DMS79 (cell line): ENCODE results near the gene TMEM86A.
A peak's percentile ranks its signal among the peaks of the same experiment; 100 is the strongest.

Experiments used
- DNase-seq: peaks from one replicate; lab custom pipeline; 2025; lab: John Stamatoyannopoulos, UW

TMEM86A gene

DNA sequence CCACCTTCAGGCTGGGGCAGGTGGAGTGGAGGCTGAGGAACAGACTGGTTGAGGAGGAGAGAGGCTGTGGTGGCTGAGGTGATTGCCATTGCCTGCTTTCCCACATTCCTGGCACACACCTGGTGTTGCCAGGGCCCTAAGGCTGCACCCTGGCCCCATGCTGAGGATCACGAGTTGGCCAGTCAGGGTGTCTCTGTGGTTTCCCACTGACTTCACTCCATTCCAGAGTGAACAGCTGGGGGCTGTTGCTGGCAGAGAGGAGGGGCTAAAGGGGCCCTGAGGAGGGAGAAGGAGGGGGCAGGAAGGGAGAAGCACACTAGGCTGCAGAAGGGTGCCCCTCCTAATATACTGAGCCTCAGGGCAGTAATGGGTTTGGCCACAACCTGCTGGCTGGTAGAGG is 1.8 kb downstream of the TMEM86A start:
- no peak for DNase-seq

GRCh38 chr11:18700872-18701271 is 2.3 kb downstream of the TMEM86A start:
- DNase-seq, result no peak

DNA sequence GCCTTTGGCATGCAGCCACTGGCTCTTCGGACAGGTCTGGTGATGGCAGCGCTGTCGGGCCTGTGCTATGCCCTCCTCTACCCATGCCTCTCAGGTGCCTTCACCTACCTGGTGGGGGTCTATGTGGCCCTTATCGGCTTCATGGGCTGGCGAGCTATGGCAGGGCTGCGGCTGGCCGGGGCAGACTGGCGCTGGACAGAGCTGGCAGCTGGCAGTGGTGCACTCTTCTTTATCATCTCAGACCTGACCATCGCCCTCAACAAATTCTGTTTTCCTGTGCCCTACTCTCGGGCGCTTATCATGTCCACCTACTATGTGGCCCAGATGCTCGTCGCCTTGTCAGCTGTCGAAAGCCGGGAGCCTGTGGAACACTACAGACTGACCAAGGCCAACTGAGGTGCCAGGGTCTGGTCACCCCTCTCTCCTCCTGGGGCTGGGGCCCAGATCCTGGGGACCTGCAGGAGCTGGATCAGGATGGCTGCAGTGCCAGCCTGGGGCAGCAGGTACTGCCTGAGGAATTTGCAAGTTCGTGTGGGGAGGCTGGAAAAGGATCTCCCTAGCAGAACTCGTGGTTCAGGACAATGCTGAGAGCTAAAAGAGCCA is 3.1 kb downstream of the TMEM86A start:
- no peak for DNase-seq

DNA sequence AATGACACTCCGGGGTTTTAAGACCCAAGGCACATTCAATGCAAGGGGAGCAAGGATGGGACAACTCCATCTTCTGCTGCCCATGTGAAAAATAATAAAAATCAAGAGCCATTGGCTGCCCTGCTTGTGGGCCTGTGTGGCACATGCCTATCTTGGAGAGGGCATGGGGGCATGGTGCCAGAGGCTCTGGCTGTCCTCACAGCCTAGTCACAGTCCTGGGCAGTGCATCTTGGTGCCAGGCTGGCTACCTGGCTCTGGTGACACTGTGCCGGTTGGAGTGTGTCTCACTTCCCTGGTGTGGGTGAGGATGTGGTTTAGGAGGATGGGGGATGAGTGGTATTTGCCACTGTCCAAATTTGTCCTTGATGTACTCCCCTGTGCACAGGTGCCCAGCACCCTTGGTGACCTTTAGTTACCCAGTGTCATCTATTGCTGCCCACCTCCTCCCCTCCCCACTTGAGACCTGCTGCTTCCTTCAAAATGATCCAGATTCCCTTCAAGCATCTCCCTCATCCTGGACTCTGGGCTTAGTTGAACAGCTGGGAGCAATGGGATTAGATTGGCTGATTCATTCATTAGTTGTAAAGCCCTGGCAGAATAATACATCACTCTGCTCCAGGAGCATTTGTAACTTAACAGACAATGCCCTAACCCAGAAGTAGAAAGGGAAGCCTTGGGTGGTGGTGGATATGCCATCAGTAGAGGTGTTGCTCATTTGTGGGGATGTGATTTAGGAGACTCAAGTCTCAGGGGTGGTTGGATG is 4.6 kb downstream of the TMEM86A start:
- DNase-seq, result no peak

DNA sequence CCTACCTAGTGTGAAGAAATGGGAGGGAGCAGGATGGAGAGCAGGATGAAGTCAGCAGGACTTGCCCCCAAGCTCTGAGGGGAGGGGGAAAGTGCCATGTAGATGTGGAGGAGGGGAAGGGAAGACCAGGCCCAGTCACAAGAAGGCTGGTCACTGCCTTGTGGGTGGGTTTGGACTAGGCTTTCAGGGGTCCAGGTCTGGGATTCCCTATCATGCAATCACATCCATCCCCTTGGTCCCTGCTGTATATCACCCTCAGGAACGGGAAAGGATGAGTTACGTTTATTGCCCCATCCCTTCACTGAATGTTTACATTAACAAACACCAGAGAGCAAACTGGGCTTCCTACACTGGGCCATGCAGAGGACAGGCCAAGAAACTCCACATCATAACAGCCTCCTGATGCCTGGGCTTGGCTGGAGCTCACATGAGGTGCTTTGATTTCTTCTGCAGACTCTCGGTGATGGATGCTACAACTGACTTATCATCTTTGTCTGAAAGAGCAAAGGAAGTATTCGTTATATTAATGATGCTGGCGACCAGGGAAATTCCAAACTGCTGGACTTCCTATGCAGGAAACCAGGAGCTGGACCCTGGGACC is 5.6 kb downstream of the TMEM86A start:
- DNase-seq, result no peak

DNA sequence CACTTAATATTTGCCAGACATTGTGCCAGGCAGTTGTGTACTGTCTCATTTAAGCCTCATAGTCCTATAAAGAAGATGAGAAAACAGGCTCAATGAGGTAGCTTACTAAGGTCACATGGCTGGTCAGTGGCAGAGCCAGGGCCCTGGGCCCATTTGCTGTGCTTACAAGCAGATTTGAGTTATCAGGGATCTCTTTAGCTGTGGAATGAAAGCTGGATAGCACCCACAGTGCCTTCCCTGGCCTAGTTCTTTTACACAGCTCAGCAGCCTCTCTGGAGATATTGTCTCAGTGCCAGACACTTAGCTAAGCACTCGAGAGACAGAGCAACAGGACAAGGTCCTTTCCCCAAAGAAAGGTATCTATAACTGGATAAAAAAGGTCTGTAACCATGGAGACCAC is 6.1 kb downstream of the TMEM86A start:
- DNase-seq, result peak; percentile 36

DNA sequence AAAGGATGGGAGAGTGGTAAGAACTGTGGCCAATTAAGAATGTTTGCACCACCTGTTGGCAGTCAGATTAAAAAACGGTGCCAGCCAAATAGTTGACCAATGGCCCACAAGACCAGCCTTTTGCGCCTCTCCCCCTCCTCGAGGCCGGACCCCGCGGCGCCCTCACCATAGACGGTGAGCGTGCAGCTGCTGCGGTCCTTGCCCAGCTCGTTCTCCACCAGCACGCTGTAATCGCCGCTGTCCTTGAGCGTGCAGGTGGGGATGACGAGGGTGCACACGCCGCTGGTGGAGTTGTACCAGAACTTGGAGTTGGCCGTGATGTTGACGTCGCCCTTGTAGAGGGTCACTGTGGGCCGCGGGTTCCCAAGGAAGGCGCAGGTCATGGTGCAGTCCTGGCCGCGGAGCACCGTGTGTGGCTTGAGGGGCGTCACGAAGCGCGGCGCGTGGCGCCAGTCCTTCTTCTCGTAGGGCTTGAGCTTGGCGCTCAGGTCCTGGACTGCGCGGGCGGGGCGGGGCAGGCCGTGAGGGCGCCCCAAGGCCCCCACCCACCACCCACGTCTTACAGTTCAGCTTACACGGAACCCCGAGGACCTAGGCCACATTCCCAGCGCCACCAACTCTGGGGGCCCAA is 7.2 kb downstream of the TMEM86A start:
- DNase-seq, result no peak

DNA sequence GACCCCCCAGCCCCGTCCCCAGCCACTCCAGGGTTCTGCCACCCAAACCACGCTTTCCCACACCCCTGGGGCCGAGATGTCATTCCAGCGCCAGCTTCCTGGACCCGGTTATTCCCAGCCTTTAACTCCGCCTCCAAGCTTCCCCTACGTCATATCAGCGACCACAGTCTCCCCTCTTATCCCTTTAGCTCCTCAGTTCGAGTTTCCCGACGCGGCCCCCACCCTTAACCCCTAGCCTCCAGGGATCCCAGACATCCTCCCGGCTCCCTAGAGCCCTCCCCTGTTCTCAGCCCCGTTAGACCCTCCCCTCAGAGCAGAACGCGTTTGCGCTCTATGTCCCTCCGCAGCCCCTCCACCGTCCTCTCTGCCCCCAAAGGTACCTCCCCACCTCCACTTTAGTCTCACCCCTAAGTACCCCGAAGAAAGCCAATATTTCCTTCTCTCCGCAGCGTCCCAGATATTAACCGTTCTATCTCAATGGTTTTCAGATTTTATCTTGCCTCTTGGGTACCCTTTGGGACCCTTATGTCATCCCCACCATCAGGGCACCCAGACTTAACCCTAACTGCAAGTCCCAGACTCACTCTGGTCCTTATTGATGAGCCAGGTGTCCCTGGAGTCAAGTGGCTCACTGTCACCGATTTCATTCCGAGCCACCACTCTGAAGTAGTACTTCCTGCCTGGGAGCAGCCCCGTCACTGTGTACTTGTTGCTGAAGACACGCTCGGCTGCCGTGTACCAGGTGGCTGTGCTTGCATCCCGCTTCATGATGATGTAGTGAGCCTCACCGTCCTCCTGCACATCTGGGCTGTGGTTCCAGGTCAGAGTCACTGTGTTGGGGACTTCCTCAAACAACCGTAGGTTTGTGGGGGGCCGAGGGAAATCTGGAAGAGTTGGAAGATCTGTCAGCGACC is 8.0 kb downstream of the TMEM86A start:
- peak; percentile 43 for DNase-seq

GRCh38 chr11:18707811-18708340 is 9.3 kb downstream of the TMEM86A start:
- DNase-seq, result no peak

- no peak for DNase-seq
Observed at GRCh38 chr11:18709414-18709813, 10.8 kb downstream of the TMEM86A start.

DNA sequence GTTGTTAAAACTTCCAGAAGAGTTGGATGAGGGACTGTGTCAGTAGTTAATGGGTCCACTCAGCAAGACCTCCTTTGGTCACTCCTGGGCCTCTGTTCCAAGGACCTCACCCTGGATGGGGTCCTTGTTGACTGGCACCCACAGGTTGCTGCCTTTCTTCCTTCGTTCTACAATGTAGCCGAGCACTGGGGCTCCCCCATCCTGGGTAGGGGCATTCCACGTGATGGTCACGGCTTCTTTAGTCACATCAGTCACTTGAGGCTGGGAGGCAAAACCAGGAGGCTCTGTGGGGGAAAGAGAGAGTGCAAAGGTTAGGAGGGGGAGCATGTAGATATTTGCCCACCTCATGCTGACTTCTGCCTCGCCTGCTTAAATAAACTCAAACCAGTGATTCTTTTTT is 12.0 kb downstream of the TMEM86A start:
- no peak for DNase-seq

DNA sequence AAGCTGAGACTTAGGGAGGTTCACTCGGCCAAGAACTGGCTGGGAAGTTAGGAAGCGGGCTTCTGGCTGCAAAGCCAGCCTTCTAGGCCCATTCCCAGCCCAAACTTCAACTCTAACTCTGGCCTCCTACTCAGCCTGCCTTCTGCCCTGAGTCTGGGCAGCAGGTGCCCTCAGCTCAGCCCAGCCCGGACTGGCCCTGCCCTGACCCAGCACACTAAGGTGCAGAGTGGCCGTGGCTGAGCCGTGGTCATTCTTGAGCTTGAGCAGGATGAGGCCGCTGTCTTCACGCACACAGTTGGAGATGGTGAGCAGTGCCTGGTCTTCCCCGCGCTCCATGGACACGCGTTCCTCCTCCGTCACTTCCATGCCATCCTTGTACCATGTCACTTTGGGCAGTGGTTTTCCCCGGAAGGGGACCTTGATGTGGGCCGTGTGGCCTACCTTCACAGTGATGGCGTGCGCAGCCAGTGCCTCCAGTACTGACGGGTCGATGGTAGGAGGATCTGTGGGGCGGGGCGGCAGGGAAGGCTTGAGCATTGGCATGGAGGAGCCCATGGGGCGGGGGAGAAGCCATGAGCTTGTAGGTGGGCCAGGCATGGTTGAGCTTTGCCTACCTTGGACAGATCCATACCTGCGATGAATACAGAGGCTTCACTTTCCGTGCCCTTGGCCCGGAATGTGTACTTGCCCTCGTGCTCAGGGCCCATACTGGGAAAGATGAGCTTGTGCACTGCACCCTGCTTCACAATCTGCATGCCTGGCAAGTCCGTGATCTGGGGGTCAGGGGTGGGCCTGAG is 15.3 kb downstream of the TMEM86A start:
- no peak for DNase-seq

DNA sequence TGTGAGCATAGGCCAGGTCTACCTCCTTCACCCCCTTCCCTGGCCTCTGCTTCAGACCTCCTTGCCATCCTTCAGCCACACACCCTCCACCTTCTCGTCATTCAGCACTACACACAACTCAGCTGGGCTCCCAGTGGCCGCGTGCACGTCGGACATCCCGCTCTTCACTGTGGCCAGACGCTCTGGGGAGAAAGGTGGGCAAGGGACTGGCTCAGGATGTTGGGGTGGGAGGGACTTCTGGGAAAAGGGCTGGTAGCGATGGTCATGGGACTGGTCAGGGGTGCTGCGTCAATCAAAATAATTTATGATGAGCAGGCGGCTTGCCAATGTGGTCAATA is 15.8 kb downstream of the TMEM86A start:
- no peak for DNase-seq

- no peak for DNase-seq
Observed at GRCh38 chr11:18715476-18715875, 16.9 kb downstream of the TMEM86A start.

DNA sequence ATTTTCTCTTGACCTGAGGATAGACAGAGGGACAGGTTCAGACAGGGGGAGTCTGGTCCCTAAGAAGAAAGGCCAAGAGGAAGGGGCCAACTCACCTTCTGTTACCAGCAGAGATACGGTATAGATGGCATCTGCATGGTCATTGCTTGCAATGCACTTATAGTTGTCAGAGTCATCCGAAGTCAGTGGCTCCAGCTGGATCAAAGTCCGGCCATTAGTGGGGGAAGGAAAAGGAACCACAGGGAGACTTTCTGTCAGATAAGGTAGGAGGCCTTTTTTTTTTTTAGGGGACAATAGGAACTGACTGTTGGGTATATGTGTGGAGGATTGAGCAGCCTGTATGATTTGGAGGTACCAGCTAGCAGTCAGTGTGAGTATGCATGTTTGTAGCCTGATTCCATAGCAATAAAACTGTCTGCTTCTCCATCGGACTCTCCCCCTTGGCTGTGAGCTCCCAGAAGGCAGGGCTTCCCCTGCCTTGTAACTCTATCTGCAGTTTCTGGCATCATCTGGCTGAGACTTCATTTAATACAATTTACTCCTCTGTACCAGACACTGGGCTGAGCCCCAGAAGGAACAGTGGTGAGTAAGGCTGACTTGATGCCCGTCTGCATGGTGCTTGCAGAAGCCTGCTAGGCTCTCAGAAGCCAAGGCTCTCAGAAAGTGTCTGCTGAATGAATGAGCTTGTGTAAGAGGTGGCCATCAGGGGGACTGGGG is 21.7 kb downstream of the TMEM86A start:
- DNase-seq, result no peak

DNA sequence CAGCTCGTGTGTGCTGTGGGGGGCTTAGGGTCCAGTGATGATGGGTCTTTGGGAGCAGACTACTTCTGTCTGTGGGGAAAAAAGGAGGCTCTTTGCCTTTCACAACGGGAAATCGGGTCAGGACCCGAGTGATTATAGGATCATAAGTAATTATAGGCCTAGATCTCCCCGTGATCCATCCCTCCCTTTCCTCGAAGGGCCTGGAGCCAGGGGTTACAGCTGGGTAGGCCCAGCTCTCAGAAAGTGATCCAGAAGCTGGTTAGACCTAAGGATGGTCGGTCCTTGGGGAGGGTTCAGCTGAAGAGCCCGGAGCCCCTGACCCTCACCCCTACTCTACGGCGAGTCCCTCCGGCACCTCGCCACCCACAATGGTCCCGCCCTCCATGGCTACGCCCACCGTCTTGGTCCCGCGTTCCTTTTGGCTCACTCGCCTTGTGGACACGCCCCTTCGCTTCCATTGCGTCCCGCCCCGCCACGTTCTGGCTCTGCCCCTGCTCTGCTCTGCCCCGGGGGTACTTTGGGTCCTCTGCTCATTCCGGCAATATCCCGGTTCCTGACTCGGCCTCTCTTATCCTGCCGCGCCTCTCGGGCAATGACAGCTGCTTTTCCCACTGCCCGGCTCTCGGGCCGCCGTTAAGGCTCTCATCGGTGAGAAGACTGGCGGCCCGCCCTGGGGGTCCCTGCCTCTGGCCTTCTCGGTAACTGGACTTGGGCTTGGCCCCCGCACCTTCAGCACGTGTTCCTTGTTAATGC is 22.4 kb downstream of the TMEM86A start:
- peak; percentile 36 for DNase-seq

DNA sequence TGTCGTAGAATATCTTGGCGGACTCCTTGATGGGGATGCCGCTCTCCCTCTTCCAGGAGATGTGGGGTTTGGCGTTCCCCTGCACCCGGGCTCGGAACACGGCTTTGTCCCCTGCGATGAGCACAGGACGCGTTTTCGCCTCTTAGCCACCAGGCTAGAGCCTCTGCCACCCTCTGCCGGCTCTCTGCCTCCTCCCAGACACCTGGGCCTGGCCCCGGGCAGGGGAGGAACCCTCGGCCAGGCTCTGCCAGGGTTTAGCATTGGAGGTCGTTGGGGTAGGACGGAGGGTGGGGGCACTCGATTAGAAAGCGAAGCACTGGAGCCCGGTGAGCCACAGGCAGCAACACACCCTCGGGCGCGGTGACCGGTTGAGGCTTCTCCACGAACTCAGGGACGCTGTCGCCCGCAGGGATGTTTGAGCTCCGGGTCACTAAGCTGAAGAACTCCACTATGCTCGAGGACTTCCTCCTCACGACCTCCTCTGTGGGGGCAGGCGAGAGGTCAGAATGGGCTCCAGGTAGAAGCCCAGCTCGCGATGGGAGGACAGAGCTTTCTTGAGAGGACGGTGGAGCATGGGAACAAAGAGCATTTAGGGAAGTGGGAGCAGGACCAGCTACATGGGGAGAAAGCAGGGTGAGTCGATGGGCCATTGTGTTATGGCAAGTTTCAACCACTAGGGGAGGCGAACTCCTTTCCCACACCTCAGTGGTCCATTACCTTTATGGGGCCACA is 23.1 kb downstream of the TMEM86A start:
- DNase-seq, result no peak

- no peak for DNase-seq
Observed at GRCh38 chr11:18722293-18722637, 23.7 kb downstream of the TMEM86A start.

GRCh38 chr11:18723991-18724390 is 25.4 kb downstream of the TMEM86A start:
- no peak for DNase-seq
